Body of pancreas (tissue), 4 donors: ENCODE data around the gene FBP2. TPM values are rescaled to one million over a fixed set of nuclear protein-coding genes. Genes with fewer than 3 reads are reported as not detected.
"Not testable (repeated sequence)": the region's sequence is repeated elsewhere in the genome, so short reads cannot be mapped to it uniquely, and the experiment has no call there.

Experiments
- ATAC-seq: fragments of 150-250 bp; one replicate; pipeline ENCODE4 v1.9.1; 2016
- DNase-seq, 4 donors: peaks; one replicate each; pipeline ENCODE4 v3.0.0-alpha.2; 2019
- H3K27ac ChIP-seq, 4 donors: fragments of 200-600 bp; sonication (generic); 1 replicate in 3 of 4; 2 replicates in 1 of 4; pipeline versions ENCODE4 v1.5.1 to v1.6.1; 2016 to 2019; ENCODE audit warnings: mild to moderate bottlenecking in 1 of 4, mixed read lengths in 1 of 4, moderate library complexity in 1 of 4
- H3K27me3 ChIP-seq, 2 donors: fragments of 200-600 bp; sonication (generic); one replicate each; pipeline ENCODE4 v1.6.0; 2016; ENCODE audit warnings: mild to moderate bottlenecking in 1 of 2
- H3K36me3 ChIP-seq, 2 donors: fragments of 200-600 bp; sonication (generic); replicated peaks in 1 of 2; 2 replicates each; pipeline ENCODE4 v1.5.1; 2016; ENCODE audit warnings: low read depth in 2 of 2; ENCODE audit not compliant: insufficient read depth in 1 of 2
- H3K4me1 ChIP-seq: fragments of 200-600 bp; sonication (generic); one replicate; pipeline ENCODE4 v1.6.0; 2016
- H3K4me3 ChIP-seq, 2 donors: fragments of 200-600 bp; sonication (generic); 1 replicate in 1 of 2; 2 replicates in 1 of 2; pipeline ENCODE4 v1.5.1; 2016 to 2019
- H3K9me3 ChIP-seq, 3 donors: fragments of 200-600 bp; sonication (generic); 1 replicate in 2 of 3; 2 replicates in 1 of 3; pipeline ENCODE4 v1.5.1; 2016
- CTCF ChIP-seq, 7 experiments: fragments of 450-650 bp in 4 of 7; fragments of 200-600 bp in 3 of 7; sonication (generic) in 3 of 7; IDR thresholded peaks; one replicate each; pipeline ENCODE4 v1.5.1; 2016 to 2019; ENCODE audit warnings: antibody characterized with exemption in 7 of 7
- POLR2A ChIP-seq, 3 donors: fragments of 450-650 bp; IDR thresholded peaks; one replicate each; pipeline ENCODE4 v1.6.1; 2016; ENCODE audit warnings: antibody characterized with exemption in 3 of 3, mild to moderate bottlenecking in 2 of 3
- WGBS, 2 donors: methylation state at CpG; one replicate each; pipeline ENCODE4 v1.1.5; 2017; 5-methylcytosine and 5-hydroxymethylcytosine counted together
- intact Hi-C: fragments of 100-400 bp; cut with DNase I; formaldehyde crosslinking; loops from one replicate; pipeline ENCODE4 v1.15.1; 2023
- total RNA-seq, 2 donors: library from RNA; depleted of rRNA; stranded (reverse); fragments of >200 nt; gene quantifications; one replicate each; pipeline ENCODE4 v1.1.0, GENCODE V29; 2016

FBP2 gene
- total RNA-seq, 2 donors from 2014 or later, result 0.66 to 3.1 TPM

DNA sequence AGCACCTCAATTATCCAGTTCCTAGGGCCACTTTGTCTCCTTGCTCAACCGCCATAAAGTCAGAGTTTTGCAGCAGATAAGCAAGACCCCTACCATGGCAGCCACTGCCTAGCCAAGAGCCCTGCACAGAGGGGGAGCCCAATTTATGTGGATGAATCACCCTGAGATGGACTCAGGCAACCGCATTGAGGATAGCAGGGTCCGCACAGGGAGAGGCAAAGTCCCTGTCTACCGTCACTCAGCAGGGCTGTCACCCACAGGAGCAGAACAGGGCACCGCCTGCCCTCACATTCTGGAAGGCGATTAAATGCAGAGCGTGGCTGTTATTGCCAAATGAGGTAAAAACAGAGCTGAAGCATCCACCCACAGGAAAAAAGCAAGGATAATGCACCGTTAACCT, 1.7 kb downstream of the FBP2 start:
- no peak overlapping the region for H3K4me3 ChIP-seq
- H3K27me3 ChIP-seq, result no peaks in the 10 kb centered on the region
- 91 to 94% methylated on average over 7 to 8 of the region's 8 CpGs for WGBS, 2 donors
- no peak overlapping the region for H3K27ac ChIP-seq
- H3K4me1 ChIP-seq, result peaks cover 20% of the 10 kb centered on the region
- TF ChIP-seq POLR2A (IDR thresholded peaks at IDR 0.05), result no peak
- no peak for TF ChIP-seq CTCF (IDR thresholded peaks at IDR 0.05)
- no peaks in the 10 kb centered on the region for H3K9me3 ChIP-seq
- ATAC-seq, result no peak
- intact Hi-C loops, result no loop called here
- no peaks in the 10 kb centered on the region for H3K36me3 ChIP-seq
- no peak for DNase-seq

DNA sequence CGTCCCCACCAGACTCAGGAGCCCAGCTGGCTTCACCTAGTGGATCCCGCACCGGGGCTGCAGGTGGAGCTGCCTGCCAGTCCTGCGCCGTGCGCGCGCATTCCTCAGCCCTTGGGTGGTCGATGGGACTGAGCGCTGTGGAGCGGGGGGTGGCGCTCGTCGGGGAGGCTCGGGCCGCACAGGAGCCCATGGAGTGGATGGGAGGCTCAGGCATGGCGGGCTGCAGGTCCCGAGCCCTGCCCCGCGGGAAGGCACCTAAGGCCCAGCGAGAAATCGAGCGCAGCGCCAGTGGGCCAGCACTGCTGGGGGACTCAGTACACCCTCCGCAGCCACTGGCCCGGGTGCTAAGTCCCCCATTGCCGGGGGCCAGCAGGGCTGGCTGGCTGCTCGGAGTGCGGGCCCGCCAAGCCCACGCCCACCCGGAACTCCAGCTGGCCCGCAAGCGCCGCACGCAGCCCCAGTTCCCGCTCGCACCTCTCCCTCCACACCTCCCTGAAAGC, 2.5 kb downstream of the FBP2 start:
- DNase-seq, H3K36me3 ChIP-seq, ATAC-seq, H3K9me3 ChIP-seq, intact Hi-C loops, H3K27me3 ChIP-seq, H3K4me3 ChIP-seq, H3K27ac ChIP-seq: not testable (repeated sequence)
- H3K4me1 ChIP-seq, result peaks cover 20% of the 10 kb centered on the region
- 93 to 95% methylated on average over 12 to 16 of the region's 38 CpGs for WGBS, 2 donors

DNA sequence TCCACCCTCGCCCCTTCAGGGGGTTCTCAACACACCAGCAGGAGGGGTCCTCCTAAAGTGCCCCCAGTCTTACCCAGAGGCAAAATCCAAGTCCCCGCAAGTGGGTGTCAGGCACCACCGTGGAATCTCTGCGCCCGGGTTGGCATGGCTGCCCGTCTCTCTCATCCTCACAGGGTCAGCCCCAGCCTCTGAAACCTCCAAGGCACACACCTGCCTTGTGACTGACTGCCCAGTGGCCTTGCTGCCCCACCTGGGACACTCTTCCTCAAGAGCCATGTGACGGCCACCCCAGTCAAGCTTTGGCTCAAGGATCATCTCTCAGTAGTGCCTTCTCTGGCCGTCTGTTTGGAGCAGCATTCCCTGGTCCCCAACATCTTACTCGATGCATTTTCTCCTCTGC, 4.9 kb downstream of the FBP2 start:
- Histone ChIP-seq H3K4me1 (peaks cover 11% of the 10 kb centered on the region), H3K27me3 (no peaks in the 10 kb centered on the region), H3K27ac (no peak overlapping the region), H3K9me3 (no peaks in the 10 kb centered on the region), H3K4me3 (no peak overlapping the region), H3K36me3 (no peaks in the 10 kb centered on the region)
- no peak for DNase-seq
- no peak for TF ChIP-seq CTCF (IDR thresholded peaks at IDR 0.05)
- no peak for TF ChIP-seq POLR2A (IDR thresholded peaks at IDR 0.05)
- ATAC-seq, result no peak
- intact Hi-C loops, result no loop called here
- 74% methylated on average over 3 to 8 of the region's 9 CpGs for WGBS, 2 donors

- 74 to 83% methylated on average over 9 of the region's 9 CpGs for WGBS, 2 donors
- no peak for TF ChIP-seq CTCF (IDR thresholded peaks at IDR 0.05)
- no peak for TF ChIP-seq POLR2A (IDR thresholded peaks at IDR 0.05)
- no peaks in the 10 kb centered on the region for H3K9me3 ChIP-seq
- no peaks in the 10 kb centered on the region for H3K4me1 ChIP-seq
- DNase-seq, result no peak
- no peak overlapping the region for H3K4me3 ChIP-seq
- ATAC-seq, result no peak
- intact Hi-C loops, result no loop called here
- H3K27me3 ChIP-seq, result no peaks in the 10 kb centered on the region
- no peak overlapping the region for H3K27ac ChIP-seq
- H3K36me3 ChIP-seq, result no peaks in the 10 kb centered on the region
Observed at GRCh38 chr9:94586814-94587213, 6.8 kb downstream of the FBP2 start.

- no peak for DNase-seq
- Histone ChIP-seq H3K4me3 (no peak overlapping the region), H3K27me3 (no peaks in the 10 kb centered on the region), H3K27ac (no peak overlapping the region), H3K36me3 (no peaks in the 10 kb centered on the region), H3K4me1 (no peaks in the 10 kb centered on the region), H3K9me3 (no peaks in the 10 kb centered on the region)
- WGBS, 2 donors, result 74 to 76% methylated on average over 4 of the region's 4 CpGs
- intact Hi-C loops, result no loop called here
- no peak for ATAC-seq
- TF ChIP-seq CTCF (IDR thresholded peaks at IDR 0.05), result no peak
- no peak for TF ChIP-seq POLR2A (IDR thresholded peaks at IDR 0.05)
Observed at GRCh38 chr9:94586316-94586715, 7.3 kb downstream of the FBP2 start.
